ENCODE data around the gene ENG.

ENG gene

GRCh38 chr9:127868278-127868902 is 13.9 kb upstream of the ENG start:
- TF ChIP-seq CTCF (IDR thresholded peaks at IDR 0.05) (no peak), ZFX (IDR thresholded peaks at IDR 0.05; ENCODE audit: borderline replicate concordance) (no peak)
- no peak overlapping the region for H3K27ac ChIP-seq

- H3K27ac ChIP-seq = no peak overlapping the region
- TF ChIP-seq CTCF (IDR thresholded peaks at IDR 0.05) (no peak), ZFX (IDR thresholded peaks at IDR 0.05; ENCODE audit: borderline replicate concordance) (no peak)
These were observed 13.2 kb upstream of the ENG start for GRCh38 chr9:127867356-127868277.

GRCh38 chr9:127866535-127866934 is 12.1 kb upstream of the ENG start:
- H3K27ac ChIP-seq = no peak overlapping the region
- TF ChIP-seq CTCF (IDR thresholded peaks at IDR 0.05) (no peak), ZFX (IDR thresholded peaks at IDR 0.05; ENCODE audit: borderline replicate concordance) (no peak)

- H3K27ac ChIP-seq = no peak overlapping the region
- TF ChIP-seq ZFX (IDR thresholded peaks at IDR 0.05; ENCODE audit: borderline replicate concordance) (no peak), CTCF (IDR thresholded peaks at IDR 0.05) (no peak)
These were observed 11.4 kb upstream of the ENG start for GRCh38 chr9:127865645-127866464.

- no peak overlapping the region for H3K27ac ChIP-seq
- TF ChIP-seq ZFX (IDR thresholded peaks at IDR 0.05; ENCODE audit: borderline replicate concordance) = no peak
These were observed 8.7 kb upstream of the ENG start for GRCh38 chr9:127863191-127863621.

- TF ChIP-seq ZFX (IDR thresholded peaks at IDR 0.05; ENCODE audit: borderline replicate concordance) (no peak), CTCF (IDR thresholded peaks at IDR 0.05) (no peak)
- no peak overlapping the region for H3K27ac ChIP-seq
These were observed 7.9 kb upstream of the ENG start for GRCh38 chr9:127862075-127863011.
